Ramos (cell line): Measurements from ENCODE around the gene FBXL7.

ENCODE experiments used
- in situ Hi-C: fragments of 300-500 bp; cut with MboI; formaldehyde crosslinking; loops from one replicate; pipeline ENCODE4 v1.14.3; 2022; ENCODE audit warnings: low sequenced_read_pairs; ENCODE audit not compliant: unreplicated experiment

FBXL7 gene

GRCh38 chr5:15499528-15500324 is at the start of gene FBXL7:
Gene FBXL7, plus strand, starts transcription at chr5:15500180.
- in situ Hi-C loops = no loop called here

GRCh38 chr5:15450473-15450872 is 49.5 kb upstream of the FBXL7 start:
- in situ Hi-C loops = no loop called here

GRCh38 chr5:15450949-15451348 is 49.0 kb upstream of the FBXL7 start:
- in situ Hi-C loops = no loop called here

GRCh38 chr5:15452030-15452429 is 48.0 kb upstream of the FBXL7 start:
- in situ Hi-C loops = no loop called here

GRCh38 chr5:15452781-15453180 is 47.2 kb upstream of the FBXL7 start:
- in situ Hi-C loops = no loop called here

GRCh38 chr5:15459200-15459599 is 40.8 kb upstream of the FBXL7 start:
- in situ Hi-C loops = no loop called here

GRCh38 chr5:15463231-15463980 is 36.6 kb upstream of the FBXL7 start:
- in situ Hi-C loops = no loop called here

GRCh38 chr5:15472116-15472515 is 27.9 kb upstream of the FBXL7 start:
- in situ Hi-C loops = no loop called here

- in situ Hi-C loops = no loop called here
Measured at GRCh38 chr5:15474143-15474719, 25.7 kb upstream of the FBXL7 start.

GRCh38 chr5:15475367-15475766 is 24.6 kb upstream of the FBXL7 start:
- in situ Hi-C loops = no loop called here

GRCh38 chr5:15476977-15477376 is 23.0 kb upstream of the FBXL7 start:
- in situ Hi-C loops = no loop called here

- in situ Hi-C loops = no loop called here
Measured at GRCh38 chr5:15480436-15480835, 19.5 kb upstream of the FBXL7 start.

GRCh38 chr5:15483351-15484097 is 16.5 kb upstream of the FBXL7 start:
- in situ Hi-C loops = no loop called here

GRCh38 chr5:15487228-15487627 is 12.8 kb upstream of the FBXL7 start:
- in situ Hi-C loops = no loop called here

- in situ Hi-C loops = no loop called here
Measured at GRCh38 chr5:15489571-15490235, 10.3 kb upstream of the FBXL7 start.

GRCh38 chr5:15492545-15492944 is 7.4 kb upstream of the FBXL7 start:
- in situ Hi-C loops = no loop called here

GRCh38 chr5:15493501-15493900 is 6.5 kb upstream of the FBXL7 start:
- in situ Hi-C loops = no loop called here

GRCh38 chr5:15495026-15495425 is 5.0 kb upstream of the FBXL7 start:
- in situ Hi-C loops = no loop called here

GRCh38 chr5:15496886-15497285 is 3.1 kb upstream of the FBXL7 start:
- in situ Hi-C loops = no loop called here
